Measurements from ENCODE around the gene CASP14.
"Not testable (repeated sequence)": the region's sequence is repeated elsewhere in the genome, so short reads cannot be mapped to it uniquely, and the experiment has no call there.

CASP14 gene

DNA sequence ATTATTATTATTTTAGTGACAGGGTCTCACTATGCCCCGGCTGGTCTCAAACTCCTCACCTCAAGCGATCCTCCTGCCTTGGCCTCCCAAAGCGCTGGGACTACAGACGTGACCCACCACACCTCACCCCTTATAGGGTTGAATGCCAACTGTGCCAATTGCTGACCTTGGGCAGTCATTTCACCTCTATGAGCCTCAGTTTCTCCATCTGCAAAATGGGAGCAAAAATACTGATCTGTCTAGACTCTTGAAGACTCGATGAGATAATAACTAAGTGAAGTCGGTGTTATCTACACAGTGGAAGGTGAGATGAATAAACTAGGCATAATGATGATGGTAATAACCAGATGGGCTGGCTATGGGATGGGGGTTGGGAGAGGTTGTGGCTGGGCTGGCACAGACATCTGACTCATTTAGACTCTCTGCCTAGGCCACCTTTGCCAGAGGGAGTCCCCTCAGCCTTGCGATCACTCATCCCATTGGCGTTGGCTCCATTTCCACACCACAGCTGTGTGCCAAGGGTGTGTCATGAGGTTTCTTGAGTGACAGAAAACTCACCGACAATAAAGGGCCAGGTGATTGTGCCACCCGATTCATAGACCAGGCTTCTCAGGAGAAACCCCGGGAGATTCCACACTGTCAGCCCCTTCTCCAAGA is at the start of gene CASP14:
TSS of gene CASP14 (plus strand) at position 596 of the 657 bp plus-strand sequence. CDS start 2,772 bp downstream, outside the sequence.
- no peak for DNase-seq

DNA sequence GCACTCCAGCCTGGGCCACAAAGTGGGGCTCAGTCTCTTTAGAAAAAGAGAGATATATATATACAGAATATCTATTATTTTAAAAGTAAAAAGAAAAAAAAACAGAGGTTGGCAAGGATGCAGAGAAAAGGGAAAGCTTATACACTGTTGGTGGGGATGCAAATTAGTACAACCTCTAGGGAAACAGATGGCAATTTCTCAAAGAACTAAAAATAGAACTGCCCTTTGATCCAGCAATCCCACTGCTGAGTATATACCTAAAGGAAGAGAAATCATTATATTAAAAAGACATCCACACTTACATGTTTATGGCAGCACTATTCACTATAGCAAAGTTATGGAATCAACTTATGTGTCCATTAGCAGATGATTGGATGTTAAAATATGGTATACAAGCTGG is 41.0 kb upstream of the CASP14 start:
- no peak for DNase-seq

- no peak for DNase-seq
These were observed 38.6 kb upstream of the CASP14 start for GRCh38 chr19:15010501-15011300.

- no peak for DNase-seq
These were observed 34.7 kb upstream of the CASP14 start for GRCh38 chr19:15014579-15014978.

DNA sequence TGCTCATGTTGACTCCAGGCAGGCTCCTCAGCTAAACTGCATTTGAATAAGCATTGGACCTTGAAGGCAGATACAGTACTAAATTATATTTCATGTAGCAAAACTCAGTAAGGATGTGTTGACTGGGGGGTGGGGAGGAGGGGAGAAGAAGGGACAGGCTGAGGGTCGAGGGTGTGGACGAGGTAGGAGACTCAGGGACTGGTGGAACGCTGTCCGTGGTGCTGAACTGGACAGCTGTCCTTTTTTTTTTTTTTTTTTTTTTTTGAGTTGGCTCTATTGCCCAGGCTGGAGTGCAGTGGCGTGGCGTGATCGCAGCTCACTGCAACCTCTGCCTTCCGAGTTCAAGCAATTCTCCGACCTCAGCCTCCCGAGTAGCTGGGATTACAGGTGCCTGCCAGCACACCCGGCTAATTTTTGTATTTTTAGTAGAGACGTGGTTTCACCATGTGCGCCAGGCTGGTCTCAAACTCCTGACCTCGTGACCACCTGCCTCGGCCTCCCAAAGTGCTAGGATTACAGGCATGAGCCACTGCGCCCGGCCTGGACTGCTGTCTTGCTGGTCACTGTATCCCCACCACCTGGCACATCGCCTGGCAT is 33.2 kb upstream of the CASP14 start:
- no peak for DNase-seq

GRCh38 chr19:15018836-15019235 is 30.4 kb upstream of the CASP14 start:
- DNase-seq: not testable (repeated sequence)

GRCh38 chr19:15021286-15022007 is 27.8 kb upstream of the CASP14 start:
- no peak for DNase-seq

- DNase-seq: no peak
These were observed 26.5 kb upstream of the CASP14 start for GRCh38 chr19:15022752-15023151.

DNA sequence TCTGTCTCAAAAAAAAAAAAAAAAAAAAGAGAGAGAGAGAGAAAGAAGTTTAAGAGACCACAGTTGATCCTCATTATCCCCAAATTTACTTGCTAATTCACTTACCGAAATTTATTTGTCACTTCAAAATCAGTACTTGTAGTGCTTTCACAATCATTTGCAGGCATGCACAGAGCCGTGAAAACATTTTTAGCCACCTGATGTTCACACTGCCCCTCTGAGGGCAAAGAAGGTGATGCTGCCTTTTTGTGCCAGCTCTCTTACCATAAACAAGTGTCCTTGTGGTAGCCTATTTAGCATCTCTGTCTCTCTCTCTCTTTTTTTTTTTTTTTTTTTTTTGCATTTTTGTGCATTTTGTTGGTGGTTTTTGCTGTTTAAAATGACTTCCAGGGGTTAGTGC is 24.1 kb upstream of the CASP14 start:
- no peak for DNase-seq

DNA sequence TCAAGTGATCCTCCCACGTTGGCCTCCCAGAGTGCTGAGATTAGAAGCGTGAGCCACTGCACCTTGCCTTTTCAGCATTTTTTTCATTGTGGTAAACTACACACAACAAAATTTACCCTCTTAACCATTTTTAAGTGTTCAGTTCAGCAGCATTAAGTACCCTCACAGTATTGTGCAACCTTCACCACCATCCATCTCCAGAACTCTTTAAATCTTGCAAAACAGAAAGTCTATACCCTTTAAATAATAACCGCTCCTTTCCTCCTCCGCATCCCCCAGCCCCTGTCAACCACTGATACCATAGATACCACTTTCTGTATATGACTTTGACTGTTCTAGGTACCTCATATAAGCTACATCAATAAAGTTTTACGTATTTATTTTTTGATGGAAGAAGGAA is 20.8 kb upstream of the CASP14 start:
- no peak for DNase-seq

DNA sequence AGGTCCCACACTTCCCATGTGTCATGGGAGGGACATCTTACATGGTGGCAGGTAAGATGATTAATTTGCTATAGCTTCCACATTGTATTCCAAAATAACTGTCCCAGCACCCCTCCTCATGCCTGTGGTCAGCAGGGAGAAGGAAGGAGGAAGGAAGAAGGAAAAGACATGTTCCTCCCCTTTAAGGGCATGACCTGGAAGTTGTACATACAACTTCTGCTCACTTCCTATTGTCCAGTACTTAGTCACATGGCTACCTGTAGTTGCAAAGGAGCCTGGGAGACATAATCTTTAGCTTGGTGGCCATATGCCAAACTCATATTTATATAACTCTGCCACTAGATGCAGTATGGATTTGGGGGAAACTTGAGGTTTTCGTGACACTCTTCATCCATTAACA is 17.6 kb upstream of the CASP14 start:
- no peak for DNase-seq

- no peak for DNase-seq
These were observed 13.4 kb upstream of the CASP14 start for GRCh38 chr19:15035795-15036311.

GRCh38 chr19:15037586-15037985 is 11.7 kb upstream of the CASP14 start:
- no peak for DNase-seq

DNA sequence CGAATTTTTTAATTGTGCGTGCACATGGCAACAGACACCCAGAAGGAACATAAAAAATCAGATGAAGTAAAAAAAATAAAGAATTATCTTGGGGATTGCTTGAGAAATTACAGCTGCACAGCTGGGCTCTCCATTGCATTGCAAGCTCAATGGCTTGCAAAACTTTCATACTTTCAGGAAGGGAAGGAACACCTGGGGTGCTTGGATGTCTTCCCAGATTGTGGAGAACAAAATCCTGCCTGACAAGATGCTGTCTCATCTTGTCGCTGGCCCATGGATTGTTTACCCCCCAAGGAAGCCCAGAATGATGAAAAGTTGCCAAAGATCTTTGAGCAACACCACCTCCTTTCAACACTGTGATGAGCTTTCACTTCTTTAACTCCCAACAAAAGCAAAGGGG is 11.0 kb upstream of the CASP14 start:
- DNase-seq: no peak

- no peak for DNase-seq
These were observed 7.3 kb upstream of the CASP14 start for GRCh38 chr19:15042003-15042402.

DNA sequence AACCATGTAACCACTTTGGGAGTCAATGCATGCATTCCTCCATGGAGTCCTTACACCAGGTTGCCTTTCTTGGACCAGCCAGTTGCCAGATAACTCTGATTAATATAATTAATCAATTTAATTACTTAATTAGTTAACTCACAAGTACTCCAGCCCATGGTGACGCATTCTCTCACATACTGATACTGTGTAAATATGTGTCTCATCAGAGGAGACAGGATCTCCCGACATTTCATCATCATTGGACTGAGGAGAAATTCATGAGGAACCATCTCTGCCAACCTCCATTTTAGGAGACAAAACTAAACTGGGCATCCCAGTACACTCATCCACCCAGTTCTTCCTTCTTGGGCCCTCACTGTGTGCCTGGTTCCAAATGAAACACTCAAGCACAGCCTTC is 6.5 kb upstream of the CASP14 start:
- DNase-seq: no peak

DNA sequence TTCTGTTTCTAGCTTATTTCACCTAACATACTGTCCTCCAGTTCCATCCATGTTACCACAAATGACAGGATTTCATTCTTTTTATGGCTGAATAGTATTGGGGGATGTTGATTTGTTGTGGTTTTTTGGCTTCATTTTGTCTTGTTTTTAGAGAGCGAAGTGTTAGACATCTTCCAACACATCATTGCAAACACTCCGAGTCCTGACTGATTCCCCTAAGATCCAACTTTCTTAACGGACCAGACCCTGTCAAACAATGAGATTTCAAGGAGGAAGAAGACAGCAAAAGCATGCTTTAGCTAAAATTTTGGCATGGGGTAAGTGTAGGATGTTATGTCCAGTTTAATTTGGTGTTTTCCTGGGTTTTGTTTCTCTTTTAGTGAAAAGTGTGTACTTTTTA is 3.8 kb upstream of the CASP14 start:
- no peak for DNase-seq

DNA sequence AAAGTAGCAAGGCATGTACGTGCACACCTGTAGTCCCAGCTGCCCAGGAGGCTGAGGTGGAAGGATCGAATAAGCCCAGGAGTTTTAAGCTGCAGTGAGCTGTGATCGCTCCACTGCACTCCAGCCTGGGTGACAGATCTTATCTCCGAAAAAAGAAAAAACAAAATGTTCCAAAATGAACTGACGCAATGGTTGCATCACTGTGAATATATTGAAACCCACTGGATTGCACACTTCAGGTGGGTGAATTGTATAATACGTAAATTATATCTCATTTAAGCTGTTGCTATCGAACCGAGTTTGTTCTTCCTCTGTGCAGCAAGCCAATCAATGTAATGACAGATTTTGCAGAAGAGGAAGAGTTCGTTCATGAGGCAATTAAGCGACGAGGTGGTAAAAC is 1.6 kb upstream of the CASP14 start:
- DNase-seq: no peak

- DNase-seq: no peak
These were observed 1.2 kb upstream of the CASP14 start for GRCh38 chr19:15048128-15048527.

- DNase-seq: no peak
These were observed 1.4 kb downstream of the CASP14 start for GRCh38 chr19:15050639-15051038.

DNA sequence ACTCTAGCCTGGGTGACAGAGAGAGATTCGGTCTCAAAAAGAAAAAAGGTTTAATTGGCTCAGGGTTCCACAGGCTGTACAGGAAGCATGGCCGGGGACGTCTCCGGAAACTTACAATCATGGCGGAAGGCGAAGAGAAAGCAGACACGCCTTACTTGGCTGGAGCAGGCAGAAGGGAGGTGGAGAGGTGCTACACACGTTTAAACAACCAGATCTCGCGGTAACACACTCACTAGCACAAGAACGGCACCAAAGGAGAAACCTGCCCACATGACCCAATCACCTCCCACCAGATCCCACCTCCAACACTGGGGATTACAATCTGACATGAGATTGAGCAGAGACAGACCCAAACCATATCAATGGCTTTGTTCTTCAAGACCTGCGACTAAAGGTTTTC is 12.8 kb downstream of the CASP14 start:
- DNase-seq: no peak

DNA sequence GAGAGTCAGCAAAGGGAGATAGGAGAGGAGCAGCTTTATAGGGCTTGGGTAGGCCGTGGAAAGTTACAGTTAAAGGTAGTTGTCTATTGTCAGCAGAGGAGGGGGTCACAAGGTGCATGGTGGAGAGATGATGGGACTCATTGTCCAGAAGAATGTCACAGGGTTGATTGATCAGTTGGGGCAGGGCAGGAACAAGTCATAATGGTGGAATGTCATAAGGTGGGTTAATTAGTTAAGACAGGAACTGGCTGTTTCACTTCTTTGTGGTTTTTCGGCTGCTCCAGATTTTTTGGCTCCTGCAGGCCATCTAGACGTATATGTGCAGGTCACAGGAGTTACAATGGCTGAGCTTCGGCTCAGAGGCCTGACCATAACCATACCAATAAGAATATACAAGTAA is 21.1 kb downstream of the CASP14 start:
- DNase-seq: not testable (repeated sequence)

DNA sequence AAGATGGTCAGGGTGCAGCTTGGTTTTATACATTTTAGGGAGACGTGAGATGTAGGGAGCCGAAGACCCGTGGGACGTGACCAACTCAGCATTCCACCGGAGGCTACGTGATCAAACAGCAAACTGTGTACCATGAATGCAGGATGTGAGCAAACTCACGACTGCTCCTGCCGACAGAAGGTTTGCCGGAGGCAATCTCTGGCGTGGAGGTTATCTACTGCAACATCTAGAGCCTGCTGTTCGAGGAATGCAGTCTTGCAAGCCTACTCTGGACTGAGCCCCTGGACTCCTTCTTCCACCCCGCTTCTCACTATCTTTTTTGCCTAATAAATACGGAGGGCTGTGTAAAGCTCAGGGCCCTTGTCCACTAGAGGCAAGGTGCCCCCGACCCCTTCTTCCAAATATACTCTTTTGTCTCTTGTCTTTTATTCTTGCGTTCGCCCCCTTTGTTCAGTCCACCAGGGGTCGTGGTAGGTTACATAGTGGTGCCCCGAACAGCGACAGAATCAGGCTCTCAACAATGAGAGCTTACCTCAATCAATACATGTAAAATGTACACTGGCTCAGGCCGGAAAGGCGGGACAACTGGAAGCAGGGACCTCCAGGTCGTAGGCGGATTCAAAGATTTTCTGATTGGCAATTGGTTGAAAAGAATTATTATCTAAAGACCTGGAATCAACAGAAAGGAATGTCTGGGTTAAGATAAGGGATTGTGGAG is 23.8 kb downstream of the CASP14 start:
- DNase-seq: no peak

Data from HCEC 1CT (cell line).